HG03139 (cell line): ENCODE measurements around the gene KCNH3.

Experiments used
- ATAC-seq: cut with Tn5 transposase; IDR thresholded peaks from one replicate; pipeline ENCODE4 v1.9.1; 2021; ENCODE audit not compliant: unreplicated experiment

The KCNH3 gene

DNA sequence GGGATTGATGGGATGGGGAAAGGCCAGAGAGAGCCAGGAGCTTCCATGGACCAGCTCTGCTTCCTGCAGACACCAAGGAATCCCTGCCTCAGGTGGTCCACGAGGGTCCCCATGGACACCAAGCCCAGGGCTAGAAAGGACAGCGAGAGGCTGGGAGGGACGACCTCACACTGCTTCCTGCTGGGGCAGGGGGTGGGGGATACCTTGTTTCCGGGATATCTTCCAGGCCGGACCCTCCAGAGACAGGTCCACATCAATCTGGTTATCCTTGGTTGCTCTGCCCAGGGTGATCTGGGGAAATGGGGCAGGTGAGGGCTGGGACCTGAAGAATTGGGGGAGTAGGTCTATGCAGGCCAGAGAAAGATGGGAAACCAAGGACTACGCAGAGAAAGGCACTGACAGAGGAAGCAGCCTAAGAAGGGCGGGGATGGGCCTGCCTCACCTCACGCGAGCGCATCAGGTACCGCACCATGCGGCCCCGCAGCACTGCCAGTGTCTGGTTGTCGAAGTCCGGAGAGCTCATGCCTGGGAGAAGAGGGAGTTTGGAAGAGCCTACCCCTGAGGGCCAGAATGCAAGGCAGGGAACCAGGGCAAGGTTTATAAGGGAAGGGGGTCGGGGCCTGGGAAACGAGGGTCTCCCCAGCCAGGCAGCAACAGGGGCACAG lies 20.3 kb downstream of the KCNH3 start:
- ATAC-seq, result no peak

DNA sequence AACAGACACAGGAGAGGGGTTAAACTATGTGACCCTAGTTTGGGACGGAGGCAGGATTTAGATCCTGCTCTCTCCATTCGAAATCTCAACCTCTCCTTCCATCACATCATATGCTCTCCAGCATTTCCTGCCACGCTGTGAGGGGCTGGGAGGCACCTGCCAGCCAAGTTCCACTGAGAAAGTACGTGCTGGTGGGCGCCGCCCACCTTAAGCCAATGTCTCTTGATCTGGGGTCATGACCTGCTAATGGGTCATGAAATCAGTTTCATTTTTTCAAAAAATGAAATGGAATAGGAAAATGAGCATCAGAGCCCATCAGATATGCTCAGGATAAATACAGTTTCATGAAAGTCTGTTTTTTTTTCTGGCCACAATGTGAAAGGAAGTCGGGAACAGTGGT lies 21.9 kb downstream of the KCNH3 start:
- no peak for ATAC-seq

DNA sequence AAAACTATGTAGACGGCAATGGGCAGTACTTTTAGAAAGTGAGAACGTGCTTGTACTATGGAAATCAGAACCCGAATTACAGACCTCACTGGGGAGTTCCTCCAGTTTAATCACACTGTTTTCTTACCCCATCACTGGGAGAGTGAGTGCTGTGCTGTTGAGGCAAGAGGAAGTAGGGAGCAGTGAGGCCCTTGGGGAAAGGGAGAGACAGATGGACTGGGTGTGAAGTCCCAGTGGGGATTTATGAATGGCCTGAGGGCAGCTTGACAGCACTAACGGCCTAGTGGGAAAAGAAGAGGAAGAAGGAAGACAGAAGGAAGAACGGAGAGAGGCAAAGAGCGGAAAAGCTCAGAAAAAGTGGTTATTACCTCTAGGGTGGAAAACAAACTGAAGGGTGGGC lies 23.4 kb downstream of the KCNH3 start:
- ATAC-seq, result no peak

DNA sequence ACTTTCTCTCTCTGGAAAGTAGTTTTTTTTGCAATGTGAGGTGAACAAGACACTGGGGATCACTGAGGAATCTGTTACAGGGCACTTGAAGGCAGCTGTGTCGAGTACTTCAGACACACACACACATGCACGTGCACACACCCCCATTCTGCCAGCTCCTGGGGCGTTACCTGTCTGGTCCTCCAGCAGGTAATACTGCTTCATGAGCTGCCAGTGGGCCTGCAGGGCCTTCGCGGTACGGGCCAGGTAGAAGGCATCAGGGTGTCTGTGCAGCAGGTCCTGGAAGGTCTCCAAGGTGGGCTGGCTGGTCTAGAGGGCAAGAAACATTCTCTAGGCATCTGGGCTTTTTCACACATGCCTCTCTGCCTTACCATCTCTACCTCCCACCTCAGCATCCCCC lies 24.0 kb downstream of the KCNH3 start:
- ATAC-seq, result no peak

DNA sequence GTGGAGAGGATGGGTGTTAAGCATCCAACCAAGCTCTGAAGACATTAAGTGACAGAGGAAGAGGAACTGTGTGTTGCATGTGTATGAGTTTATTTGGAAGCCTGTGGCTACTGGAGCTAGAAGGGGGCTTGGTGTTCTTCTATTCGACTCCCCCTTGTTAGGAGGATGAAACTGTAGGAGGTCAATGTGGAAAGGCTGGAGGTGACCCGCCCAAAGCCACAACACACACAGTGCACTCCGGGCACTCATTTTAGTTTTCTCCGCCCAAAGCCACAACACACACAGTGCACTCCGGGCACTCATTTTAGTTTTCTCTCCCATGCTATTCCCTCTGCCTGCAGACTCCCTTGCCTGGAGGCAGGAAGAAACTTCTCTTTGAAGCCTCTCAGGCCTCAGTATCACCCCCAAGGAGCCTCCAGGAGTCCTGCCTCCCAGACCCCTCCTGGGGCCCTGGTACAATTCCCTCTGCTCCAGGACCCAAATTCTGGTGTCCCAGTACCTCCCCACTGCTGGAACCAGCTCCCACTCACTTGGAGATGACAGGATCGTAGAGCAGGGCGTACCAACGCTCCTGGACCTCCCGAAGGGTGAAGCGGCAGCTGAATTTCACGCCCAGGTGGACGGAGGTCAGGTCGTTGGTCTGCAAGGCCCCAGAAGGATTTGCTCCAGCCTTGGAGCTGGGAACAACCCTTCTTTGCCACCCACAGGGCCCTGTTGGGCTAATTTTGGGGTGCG lies 25.3 kb downstream of the KCNH3 start:
- ATAC-seq, result no peak

DNA sequence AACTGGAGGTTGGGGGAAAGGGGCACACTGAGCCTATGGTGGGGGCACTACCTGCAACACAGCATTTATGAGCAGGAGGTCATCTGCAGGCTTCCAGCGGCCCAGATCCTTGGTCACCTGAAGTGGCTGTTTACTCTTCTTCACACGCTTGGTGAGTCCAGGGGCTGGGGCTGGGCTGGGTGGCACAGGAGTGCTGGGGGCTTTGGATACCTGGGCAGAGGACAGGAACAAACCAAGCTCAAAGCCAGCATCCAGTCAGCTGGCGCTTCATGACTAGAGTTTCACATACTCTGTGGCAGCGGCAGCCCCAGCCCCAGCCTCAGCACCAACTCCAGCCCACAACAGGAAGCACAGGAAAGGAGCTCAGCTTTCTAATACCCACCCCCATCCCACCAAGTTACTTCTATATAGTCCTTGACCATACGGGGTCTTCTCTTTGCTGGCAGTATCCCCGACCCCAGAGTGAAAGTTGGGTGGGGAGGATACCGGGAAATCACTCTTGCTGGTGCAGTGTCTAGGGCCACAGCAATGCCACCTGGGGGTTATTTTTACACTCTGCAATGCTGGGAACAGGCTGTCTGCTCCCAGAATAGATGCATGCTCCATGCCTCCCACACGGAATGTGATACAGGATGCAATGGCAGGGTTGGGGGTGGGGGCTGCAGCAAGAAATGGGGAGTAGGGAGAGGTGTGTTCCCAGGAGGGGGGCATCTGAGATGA lies 26.0 kb downstream of the KCNH3 start:
- ATAC-seq, result no peak

DNA sequence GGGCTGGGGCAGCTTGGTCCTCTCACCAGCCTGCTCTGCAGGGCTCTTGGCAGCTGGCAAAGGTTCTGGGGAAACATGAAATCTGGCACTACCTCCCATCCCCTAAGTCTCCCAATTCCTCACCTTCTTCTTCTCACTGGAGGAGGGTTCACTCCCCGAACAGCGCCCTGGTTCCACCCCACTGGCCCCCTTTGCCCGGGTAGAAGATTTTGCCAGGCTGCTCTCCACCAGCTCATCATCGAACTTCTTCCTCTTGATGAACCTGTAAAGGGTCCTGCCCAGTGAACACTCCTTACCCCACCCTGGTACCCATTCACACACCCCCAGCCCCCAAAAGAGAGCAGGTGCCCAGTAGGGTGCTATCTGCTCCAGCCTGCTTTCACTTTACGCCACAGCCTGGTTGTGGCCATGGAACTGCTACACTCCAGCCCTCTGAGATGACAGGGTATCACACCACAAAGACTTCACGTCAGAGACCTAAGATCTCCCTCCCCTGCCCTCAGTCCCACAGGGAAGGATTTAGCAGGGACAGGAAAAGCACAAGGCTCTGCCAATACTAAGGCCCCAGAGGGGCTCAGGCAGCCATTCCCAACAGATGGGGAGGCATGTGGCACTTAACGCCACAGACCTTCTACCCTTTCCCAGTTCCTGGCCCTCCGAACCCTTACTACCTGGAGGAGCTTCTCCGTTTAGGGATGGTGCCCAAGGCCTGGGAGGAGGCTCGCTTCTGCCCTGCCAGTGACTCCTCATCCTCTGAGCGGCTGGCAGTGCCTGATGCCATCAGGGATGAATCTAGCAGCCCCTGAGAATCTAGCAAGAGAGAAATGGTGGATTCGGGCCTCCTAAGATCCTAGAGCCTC lies 26.8 kb downstream of the KCNH3 start:
- ATAC-seq, result no peak

DNA sequence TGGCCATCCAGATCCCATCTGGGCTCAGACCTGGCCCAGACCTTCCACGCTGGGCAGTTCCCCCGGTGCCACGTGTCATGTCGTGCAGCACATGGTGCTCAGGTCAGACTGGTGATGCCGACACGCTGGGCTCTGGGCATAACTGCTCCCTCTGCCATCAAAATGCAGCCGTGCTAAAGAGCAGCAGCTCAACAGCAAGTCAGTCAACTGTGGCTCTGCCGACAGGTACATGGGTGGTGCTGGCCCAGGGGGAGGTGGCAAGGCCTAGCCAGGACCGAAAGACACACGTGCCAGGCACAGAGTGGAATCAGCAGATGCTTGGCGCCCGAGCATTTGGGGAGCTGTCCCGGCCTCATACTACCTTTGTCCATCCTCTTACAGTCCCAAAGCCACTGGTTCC lies 27.5 kb downstream of the KCNH3 start:
- no peak for ATAC-seq

DNA sequence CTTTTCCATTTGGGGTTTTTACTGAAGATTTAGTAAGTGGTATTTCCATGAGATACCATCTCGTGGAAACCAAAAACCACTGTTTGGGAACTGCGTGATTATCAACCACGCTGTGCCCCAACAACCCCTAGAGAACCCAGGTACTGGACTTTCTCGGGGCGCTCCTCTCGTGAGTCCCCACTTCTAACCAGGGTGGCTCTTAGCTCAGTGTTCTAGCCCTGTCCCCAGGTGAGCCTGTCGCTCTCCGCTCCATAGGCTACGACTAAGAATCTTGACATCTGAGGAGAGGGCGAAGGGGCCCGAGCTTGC lies 28.4 kb downstream of the KCNH3 start:
- no peak for ATAC-seq

DNA sequence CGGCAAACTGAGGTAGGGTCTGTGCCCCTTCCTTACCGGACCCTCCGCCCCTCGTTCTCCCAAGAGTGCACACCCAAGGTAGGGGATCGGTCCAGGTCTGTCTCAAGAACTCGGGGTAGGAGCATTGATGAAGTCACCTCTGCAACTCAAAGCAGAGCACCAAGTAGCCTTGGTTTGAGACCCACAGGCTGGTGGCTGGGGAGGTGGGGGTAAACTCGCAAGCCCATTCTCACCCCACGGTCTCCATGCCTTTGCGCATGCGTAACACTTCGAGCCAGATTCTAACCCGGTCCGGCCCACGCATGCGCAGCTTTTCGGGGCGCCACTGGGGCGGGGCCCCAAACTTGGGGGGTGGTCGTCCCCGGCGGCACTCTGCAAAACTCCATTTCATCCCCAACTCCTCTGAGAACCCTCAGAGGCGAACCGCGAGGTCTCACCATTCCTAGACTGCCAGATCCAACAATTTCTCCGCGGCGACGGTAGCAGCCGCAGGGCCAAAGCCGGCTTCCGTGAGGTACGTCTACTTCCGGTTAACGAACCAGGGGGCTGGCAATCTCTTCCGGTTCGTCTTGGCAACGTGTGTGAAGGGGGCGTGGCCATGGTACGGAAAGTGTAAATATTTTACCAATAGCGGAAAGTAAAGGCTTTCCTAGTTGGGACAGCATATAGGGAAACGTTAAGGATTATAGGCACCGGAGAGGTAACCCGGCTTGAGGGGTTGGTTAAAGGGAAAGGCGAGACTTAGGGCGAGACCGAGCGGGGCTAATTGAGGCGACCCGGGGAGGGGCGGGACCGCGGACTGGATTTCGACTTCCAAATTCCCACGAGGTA lies 29.0 kb downstream of the KCNH3 start, which contains the start of gene MCRS1:
TSS of gene MCRS1 (minus strand) at position 532 of the 831 bp plus-strand sequence. CDS start 1,411 bp downstream, outside the sequence.
- ATAC-seq, result peak; percentile 75

DNA sequence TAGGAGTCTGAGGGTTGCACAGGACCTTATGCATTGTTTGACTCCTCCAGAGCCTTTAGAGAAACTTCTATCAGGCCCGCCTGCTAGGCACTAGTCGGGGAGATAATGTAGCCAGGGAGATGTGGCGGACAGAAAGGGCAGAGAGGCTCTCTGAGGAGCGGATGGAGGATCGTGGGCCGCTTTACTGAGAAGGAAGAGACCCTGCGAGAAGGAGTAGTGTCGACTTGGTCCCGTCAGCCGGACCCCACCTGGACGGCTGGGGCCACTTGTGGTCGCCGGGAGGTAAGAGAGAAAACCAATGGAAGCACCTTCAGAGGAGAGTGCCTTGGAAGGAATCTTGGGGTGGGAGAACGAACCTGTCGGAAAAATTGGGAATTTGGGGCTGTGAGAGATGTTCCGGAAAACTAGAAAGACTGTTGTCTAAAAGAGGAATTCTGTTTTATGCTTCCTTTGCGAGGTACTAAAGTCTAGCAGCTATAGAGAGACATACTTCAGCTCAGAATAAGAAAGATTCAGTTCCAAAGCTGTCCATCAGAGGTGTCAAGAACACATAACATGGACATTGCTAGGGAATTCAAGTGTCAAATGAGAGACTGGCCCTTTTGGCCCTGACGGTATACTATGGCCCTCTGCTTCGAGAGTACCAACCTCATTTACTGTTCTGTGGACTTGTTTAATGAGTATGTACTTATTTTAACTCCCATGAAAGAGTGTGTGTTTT lies 29.8 kb downstream of the KCNH3 start:
- peak; percentile 23 for ATAC-seq

DNA sequence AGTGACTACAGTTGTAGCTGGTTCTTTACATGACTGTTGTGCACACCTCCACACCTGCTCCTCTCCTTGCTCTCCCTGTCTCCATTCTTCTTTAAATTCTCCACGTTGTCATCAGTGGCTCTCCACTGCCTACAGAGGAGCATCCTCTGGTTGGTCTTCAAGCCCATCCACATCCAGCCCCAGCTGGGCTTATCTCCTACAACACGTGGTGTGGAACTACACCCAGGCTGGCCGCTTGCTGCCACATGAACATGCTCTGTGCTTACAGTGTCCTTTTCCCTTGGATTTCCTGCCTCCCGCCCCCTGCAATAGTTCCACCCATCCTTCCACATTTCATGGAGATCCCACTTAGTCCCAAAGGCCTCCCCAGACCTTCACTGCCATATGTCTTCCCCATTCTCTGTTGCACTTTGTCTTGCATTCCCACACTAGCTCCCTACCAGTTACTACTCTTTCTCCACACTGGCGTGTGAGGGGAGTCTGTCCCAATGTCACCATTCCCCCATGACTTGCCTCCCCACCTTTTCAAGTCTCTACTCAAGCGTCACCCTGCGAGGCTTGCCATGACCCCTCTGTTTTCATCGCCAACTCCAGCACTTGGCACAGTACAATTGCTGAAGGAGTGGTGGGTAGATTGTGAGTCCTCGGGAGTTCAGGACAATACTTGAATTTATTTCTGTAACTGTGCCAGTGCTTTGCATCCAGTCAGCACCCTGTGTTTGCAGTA lies 38.9 kb downstream of the KCNH3 start:
- no peak for ATAC-seq

DNA sequence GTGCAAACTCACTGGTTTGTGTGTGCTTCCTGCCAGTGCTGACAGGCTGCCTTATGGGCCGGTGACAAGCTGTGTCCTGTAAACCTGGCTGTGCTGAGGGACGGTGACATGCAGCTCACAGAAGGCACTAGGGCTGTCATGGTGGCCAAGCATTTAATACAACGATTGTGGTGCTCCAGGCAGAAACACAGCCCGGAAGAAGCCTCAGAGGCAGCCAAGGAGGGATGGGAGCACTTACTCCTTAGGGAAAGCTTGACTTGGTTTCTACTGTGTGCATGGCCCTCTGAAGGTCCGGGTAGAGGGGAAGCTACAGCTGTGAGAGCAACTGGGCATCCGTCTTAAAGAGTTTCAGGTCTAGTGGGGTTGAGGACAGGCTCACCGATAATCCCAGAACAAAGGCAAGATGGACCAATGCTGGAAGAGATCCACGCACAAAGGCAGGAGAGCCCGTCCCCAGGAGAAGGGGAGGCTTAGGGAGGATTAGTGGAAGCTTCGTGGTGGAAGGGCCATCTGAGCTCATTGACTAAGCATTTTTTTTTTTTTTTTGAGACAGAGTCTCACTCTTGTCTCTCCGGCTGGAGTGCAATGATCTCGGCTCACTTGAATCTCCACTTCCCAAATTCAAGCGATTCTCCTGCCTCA lies 39.8 kb downstream of the KCNH3 start:
- ATAC-seq, result no peak

DNA sequence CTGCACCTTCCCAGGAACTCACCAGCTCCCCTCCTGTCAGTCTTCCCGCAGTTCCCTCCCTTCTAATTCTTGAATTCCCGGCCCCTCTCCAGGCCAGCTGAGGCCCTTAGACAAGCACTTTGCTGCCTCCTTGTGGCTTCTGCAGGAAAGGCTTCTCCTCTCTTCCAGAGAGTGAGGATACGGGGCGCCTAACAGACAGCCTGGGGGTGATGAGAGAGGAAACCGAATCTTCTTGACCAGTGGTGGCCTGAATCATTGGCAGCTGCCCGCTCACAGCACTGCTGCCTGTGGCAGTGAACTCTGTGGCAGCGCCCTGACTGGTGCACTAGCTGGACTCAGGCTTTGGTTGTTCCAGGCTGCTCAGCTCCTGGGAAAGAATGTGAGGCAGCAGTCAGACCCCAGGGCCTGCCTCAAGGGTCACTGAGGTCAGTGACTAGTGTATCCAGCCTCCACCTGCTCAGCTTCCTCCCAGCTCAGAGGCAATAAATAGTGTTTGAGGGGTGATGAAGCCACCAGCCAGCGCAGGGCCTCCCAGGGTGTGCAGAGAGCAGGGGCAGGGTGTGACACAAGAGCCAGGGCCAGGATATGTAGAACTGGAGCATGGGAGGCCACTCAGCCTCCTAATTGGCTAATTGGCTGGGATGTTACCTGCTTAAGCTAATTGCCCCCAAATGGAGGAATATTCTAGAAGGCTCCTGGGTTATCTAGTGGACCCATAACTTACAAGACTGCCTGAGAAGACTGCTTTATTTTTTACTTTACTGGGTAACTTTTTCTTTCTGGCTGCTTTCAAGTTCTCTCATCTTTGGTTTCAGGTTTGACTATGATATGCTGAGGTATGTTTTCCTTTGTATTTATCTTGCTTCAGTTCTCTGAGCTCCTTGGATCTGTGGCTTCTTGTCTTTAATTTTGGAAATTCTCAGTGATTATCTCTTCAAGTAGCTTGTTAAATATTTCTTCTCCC lies 42.0 kb downstream of the KCNH3 start:
- ATAC-seq, result peak; percentile 51

DNA sequence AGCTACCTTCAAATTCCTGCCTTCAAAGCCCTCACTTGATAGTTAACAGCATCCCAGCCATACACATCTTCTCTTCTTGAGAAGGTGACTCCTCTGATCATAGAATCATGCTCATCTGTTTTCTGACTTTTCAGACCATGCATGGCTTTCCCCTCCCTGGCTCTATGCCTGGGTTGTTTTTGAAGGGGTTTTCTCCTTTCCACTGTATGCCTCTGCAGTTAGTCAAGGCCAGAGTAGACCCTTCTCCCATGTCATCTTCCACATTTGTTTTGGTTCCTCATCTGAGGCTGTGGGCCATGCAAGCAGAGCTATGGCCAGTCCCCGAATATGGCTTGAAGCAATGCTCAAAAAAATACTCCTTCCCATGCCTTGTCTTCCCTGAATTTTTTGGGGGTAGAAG lies 43.4 kb downstream of the KCNH3 start:
- ATAC-seq, result no peak

DNA sequence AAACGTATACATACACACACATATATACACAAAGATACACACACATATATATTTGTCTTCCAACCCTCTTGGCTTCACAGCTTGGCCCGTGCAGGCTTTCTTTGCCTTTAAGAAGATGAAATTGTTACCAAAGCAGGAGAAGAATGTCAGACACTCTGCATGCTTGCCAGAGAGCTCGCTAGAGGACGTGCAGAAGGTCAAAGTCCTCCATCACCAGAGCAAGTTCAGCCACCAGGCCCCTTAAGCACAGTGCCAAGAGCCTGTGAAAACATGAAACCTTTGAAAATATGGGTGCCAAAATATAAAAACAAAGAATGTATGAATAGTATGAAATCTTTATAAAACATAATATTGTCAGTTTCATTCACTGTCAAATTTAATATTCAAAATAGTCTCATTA lies 44.0 kb downstream of the KCNH3 start:
- no peak for ATAC-seq

DNA sequence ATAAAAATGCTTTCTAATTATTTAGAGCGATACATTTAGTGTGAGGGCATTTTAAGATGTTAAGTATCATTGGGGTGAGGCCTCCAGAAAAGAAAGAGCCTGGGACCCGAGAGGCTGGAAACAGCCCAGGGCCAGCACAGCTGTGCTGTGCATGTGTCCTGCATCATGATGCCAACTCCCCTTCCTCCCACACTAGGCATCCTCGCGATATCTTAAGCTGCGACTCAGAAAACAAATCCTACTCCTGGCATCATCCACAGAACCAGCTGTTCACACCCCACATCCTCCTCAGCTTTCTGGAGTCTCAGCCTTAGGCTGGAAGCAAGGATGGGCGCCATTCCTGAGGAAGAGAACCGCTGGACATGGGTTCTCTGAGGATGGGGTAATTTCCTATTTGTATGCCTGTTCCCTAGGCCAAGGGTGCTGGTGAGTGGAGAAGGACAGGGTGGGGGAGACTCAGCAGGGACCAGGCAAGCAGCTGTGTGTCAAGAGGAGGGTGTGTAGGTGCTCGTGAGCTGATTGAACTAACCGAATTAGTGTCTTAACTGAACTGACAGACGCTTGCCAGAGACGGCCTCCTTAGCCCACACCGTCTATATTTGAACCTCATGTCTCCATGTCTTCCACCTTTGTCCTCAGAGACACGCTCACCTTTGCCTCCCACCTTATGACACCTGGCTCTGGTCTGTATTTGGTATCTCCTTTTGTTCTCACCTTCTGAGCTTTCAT lies 44.7 kb downstream of the KCNH3 start:
- no peak for ATAC-seq
